ENCODE measurements around the gene ITGA7.

DNA sequence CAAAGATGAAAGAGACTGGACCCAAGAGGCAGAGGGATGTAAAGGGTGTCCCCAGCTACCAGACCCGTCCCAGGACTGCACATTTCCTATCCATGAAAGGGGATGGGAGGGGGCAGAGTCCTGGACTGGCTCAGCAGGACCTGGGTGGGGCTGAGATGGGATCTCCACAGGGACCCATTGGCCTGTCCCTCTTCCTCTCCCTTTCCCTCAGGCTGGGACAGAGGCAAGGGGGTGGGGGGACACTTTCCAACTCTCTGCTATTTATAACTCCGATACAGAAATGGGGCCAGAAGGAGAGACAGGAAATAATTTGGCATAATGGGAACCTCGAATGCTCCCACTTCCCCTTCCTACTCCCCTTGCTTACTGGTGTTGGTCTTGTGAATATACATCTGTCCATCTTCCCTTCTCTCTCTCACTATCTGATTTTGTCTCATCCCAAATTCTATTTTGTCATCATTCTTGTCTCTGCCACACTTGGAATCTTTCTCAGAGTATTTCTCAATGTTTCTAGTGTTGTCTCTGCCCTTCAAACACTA, 1.1 kb upstream of the ITGA7 start:
- TF ChIP-seq, protein P1, sequence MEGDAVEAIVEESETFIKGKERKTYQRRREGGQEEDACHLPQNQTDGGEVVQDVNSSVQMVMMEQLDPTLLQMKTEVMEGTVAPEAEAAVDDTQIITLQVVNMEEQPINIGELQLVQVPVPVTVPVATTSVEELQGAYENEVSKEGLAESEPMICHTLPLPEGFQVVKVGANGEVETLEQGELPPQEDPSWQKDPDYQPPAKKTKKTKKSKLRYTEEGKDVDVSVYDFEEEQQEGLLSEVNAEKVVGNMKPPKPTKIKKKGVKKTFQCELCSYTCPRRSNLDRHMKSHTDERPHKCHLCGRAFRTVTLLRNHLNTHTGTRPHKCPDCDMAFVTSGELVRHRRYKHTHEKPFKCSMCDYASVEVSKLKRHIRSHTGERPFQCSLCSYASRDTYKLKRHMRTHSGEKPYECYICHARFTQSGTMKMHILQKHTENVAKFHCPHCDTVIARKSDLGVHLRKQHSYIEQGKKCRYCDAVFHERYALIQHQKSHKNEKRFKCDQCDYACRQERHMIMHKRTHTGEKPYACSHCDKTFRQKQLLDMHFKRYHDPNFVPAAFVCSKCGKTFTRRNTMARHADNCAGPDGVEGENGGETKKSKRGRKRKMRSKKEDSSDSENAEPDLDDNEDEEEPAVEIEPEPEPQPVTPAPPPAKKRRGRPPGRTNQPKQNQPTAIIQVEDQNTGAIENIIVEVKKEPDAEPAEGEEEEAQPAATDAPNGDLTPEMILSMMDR (IDR thresholded peaks at IDR 0.05), result no peak
- no peak for TF ChIP-seq ZFX (IDR thresholded peaks at IDR 0.05; ENCODE audit: borderline replicate concordance)
